Activated T-cell treated with anti-CD3 and anti-CD28 coated beads, Interleukin-2, amount 50 U/mL, for 72 hours (primary cell): Measurements from ENCODE around the gene UBR2. TPM values are rescaled to one million over a fixed set of nuclear protein-coding genes. Genes with fewer than 3 reads are reported as not detected.

Source experiments
- ATAC-seq, 2 donors: fragments of 150-1000 bp; cut with Tn5 transposase; replicated peaks in 1 of 2; 2 replicates each; pipeline ENCODE4 v1.10.0; 2021; ENCODE audit warnings: moderate library complexity in 2 of 2, mild to moderate bottlenecking in 1 of 2
- DNase-seq, 2 donors: peaks; one replicate each; pipeline ENCODE4 v3.0.0; 2021 to 2022; ENCODE audit warnings: mixed read lengths in 1 of 2
- H3K27ac Mint-ChIP-seq: one replicate; pipeline ENCODE4 v1.8.0; 2022; ENCODE audit warnings: mild to moderate bottlenecking, moderate library complexity, mixed read lengths
- H3K27me3 Mint-ChIP-seq: one replicate; pipeline ENCODE4 v1.8.0; 2022; ENCODE audit warnings: low read depth, mixed read lengths
- H3K36me3 Mint-ChIP-seq, 2 donors: one replicate each; pipeline ENCODE4 v1.8.0; 2022; ENCODE audit warnings: mixed read lengths in 2 of 2, mild to moderate bottlenecking in 1 of 2; ENCODE audit not compliant: insufficient read depth in 2 of 2
- H3K4me1 Mint-ChIP-seq: one replicate; pipeline ENCODE4 v1.8.0; 2022; ENCODE audit warnings: low read depth, mixed read lengths
- H3K4me3 Mint-ChIP-seq, 2 donors: one replicate each; pipeline ENCODE4 v1.8.0; 2022; ENCODE audit warnings: mild to moderate bottlenecking in 2 of 2, mixed read lengths in 2 of 2, moderate library complexity in 2 of 2
- H3K9me3 Mint-ChIP-seq, 2 donors: one replicate each; pipeline ENCODE4 v1.8.0; 2022; ENCODE audit warnings: mixed read lengths in 2 of 2
- total RNA-seq, 2 donors: library from RNA; stranded (reverse); gene quantifications; one replicate each; pipeline ENCODE4 v1.2.3, GENCODE V29; 2022

The UBR2 gene
- total RNA-seq, result 10 to 100 TPM; 33.9 to 36.9 TPM

GRCh38 chr6:42563697-42564505 lies at the start of gene UBR2:
UBR2 (plus strand) TSS chr6:42564029; CDS start chr6:42564320, 291 bp downstream.
- peak within 1 kb of the TSS; percentile 90 to 98 for H3K4me3 Mint-ChIP-seq
- no peaks in the 10 kb centered on the region for H3K9me3 Mint-ChIP-seq
- peak; percentile 98 for ATAC-seq
- no peaks in the 10 kb centered on the region for H3K27me3 Mint-ChIP-seq
- peaks cover 42% of the 10 kb centered on the region for H3K4me1 Mint-ChIP-seq
- peaks cover 7 to 9% of the 10 kb centered on the region in 2 donors for H3K36me3 Mint-ChIP-seq
- DNase-seq, result peak; percentile 92 to 96
- H3K27ac Mint-ChIP-seq, result peak within 1 kb of the TSS; percentile 68

GRCh38 chr6:42514745-42515144 lies 49.1 kb upstream of the UBR2 start:
- DNase-seq, result no peak
- no peaks in the 10 kb centered on the region for H3K27me3 Mint-ChIP-seq
- H3K27ac Mint-ChIP-seq, result no peak overlapping the region
- ATAC-seq, result no peak
- no peak overlapping the region for H3K4me3 Mint-ChIP-seq
- peaks cover 9% of the 10 kb centered on the region for H3K4me1 Mint-ChIP-seq
- peaks cover under 1% of the 10 kb centered on the region in 2 donors for H3K36me3 Mint-ChIP-seq
- H3K9me3 Mint-ChIP-seq, result peaks cover under 1% of the 10 kb centered on the region in 2 donors

- ATAC-seq, result no peak
- Mint-ChIP-seq H3K4me1 (peaks cover 21% of the 10 kb centered on the region), H3K27me3 (no peaks in the 10 kb centered on the region), H3K36me3 (peaks cover 2 to 7% of the 10 kb centered on the region in 2 donors), H3K27ac (no peak overlapping the region), H3K9me3 (peaks cover 7 to 8% of the 10 kb centered on the region in 2 donors), H3K4me3 (no peak overlapping the region)
- DNase-seq, result no peak
These were observed 44.0 kb upstream of the UBR2 start for GRCh38 chr6:42519779-42520178.

- H3K4me1 Mint-ChIP-seq, result peaks cover 21% of the 10 kb centered on the region
- peaks cover 7 to 8% of the 10 kb centered on the region in 2 donors for H3K9me3 Mint-ChIP-seq
- H3K4me3 Mint-ChIP-seq, result peak overlapping the region; percentile 42 to 60
- H3K27me3 Mint-ChIP-seq, result no peaks in the 10 kb centered on the region
- H3K27ac Mint-ChIP-seq, result peak overlapping the region; percentile 1
- DNase-seq (peak; percentile 38 to 56), ATAC-seq (peak; percentile 97)
- peaks cover 2 to 7% of the 10 kb centered on the region in 2 donors for H3K36me3 Mint-ChIP-seq
These were observed 42.8 kb upstream of the UBR2 start for GRCh38 chr6:42520786-42521607.

GRCh38 chr6:42522036-42522435 lies 41.8 kb upstream of the UBR2 start:
- Mint-ChIP-seq H3K27ac (no peak overlapping the region), H3K9me3 (peaks cover 7 to 8% of the 10 kb centered on the region in 2 donors), H3K36me3 (peaks cover 2 to 7% of the 10 kb centered on the region in 2 donors), H3K4me3 (no peak overlapping the region), H3K27me3 (no peaks in the 10 kb centered on the region), H3K4me1 (peaks cover 21% of the 10 kb centered on the region)
- DNase-seq, result no peak
- ATAC-seq, result no peak

GRCh38 chr6:42522942-42523814 lies 40.7 kb upstream of the UBR2 start:
- Mint-ChIP-seq H3K36me3 (peaks cover 2 to 7% of the 10 kb centered on the region in 2 donors), H3K4me1 (peaks cover 21% of the 10 kb centered on the region), H3K9me3 (peaks cover 7 to 8% of the 10 kb centered on the region in 2 donors), H3K27ac (no peak overlapping the region), H3K4me3 (no peak overlapping the region), H3K27me3 (no peaks in the 10 kb centered on the region)
- DNase-seq (no peak), ATAC-seq (no peak)

GRCh38 chr6:42525206-42525605 lies 38.6 kb upstream of the UBR2 start:
- Mint-ChIP-seq H3K27me3 (peaks cover 2% of the 10 kb centered on the region), H3K27ac (no peak overlapping the region), H3K4me1 (peaks cover 19% of the 10 kb centered on the region), H3K4me3 (no peak overlapping the region), H3K9me3 (peaks cover 3 to 4% of the 10 kb centered on the region in 2 donors), H3K36me3 (peaks cover 0 to 2% of the 10 kb centered on the region in 2 donors)
- no peak for DNase-seq
- ATAC-seq, result no peak

- DNase-seq (no peak), ATAC-seq (no peak)
- Mint-ChIP-seq H3K4me3 (no peak overlapping the region), H3K9me3 (no peaks in the 10 kb centered on the region), H3K27me3 (peaks cover 10% of the 10 kb centered on the region), H3K27ac (no peak overlapping the region), H3K36me3 (no peaks in the 10 kb centered on the region), H3K4me1 (peaks cover 6% of the 10 kb centered on the region)
These were observed 37.2 kb upstream of the UBR2 start for GRCh38 chr6:42526616-42527015.

- no peak overlapping the region for H3K27ac Mint-ChIP-seq
- ATAC-seq, result no peak
- H3K4me1 Mint-ChIP-seq, result peaks cover under 1% of the 10 kb centered on the region
- DNase-seq, result no peak
- no peak overlapping the region for H3K4me3 Mint-ChIP-seq
- H3K36me3 Mint-ChIP-seq, result no peaks in the 10 kb centered on the region
- H3K9me3 Mint-ChIP-seq, result no peaks in the 10 kb centered on the region
- peaks cover 10% of the 10 kb centered on the region for H3K27me3 Mint-ChIP-seq
These were observed 36.6 kb upstream of the UBR2 start for GRCh38 chr6:42527204-42527603.

- Mint-ChIP-seq H3K4me1 (no peaks in the 10 kb centered on the region), H3K4me3 (no peak overlapping the region), H3K27me3 (peaks cover 10% of the 10 kb centered on the region), H3K36me3 (no peaks in the 10 kb centered on the region), H3K9me3 (no peaks in the 10 kb centered on the region), H3K27ac (no peak overlapping the region)
- no peak for ATAC-seq
- no peak for DNase-seq
These were observed 33.5 kb upstream of the UBR2 start for GRCh38 chr6:42530296-42530695.

GRCh38 chr6:42530751-42531150 lies 33.1 kb upstream of the UBR2 start:
- Mint-ChIP-seq H3K4me1 (no peaks in the 10 kb centered on the region), H3K9me3 (no peaks in the 10 kb centered on the region), H3K4me3 (no peak overlapping the region), H3K27ac (no peak overlapping the region), H3K27me3 (peaks cover 11% of the 10 kb centered on the region), H3K36me3 (no peaks in the 10 kb centered on the region)
- no peak for ATAC-seq
- DNase-seq, result no peak

GRCh38 chr6:42532038-42532669 lies 31.7 kb upstream of the UBR2 start:
- Mint-ChIP-seq H3K4me1 (no peaks in the 10 kb centered on the region), H3K9me3 (no peaks in the 10 kb centered on the region), H3K36me3 (no peaks in the 10 kb centered on the region), H3K4me3 (no peak overlapping the region), H3K27me3 (peaks cover 22% of the 10 kb centered on the region), H3K27ac (no peak overlapping the region)
- DNase-seq (peak in 1 of 2 donors; percentile 23), ATAC-seq (peak; percentile 39 to 59)
